Lower leg skin (tissue), 4 donors: ENCODE measurements around the gene ACTA2. TPM values are rescaled to one million over a fixed set of nuclear protein-coding genes. Genes with fewer than 3 reads are reported as not detected.

ENCODE experiments used
- DNase-seq, 2 donors: peaks; one replicate each; pipeline ENCODE4 v3.0.0-alpha.2; 2019; ENCODE audit warnings: low spot score in 2 of 2
- H3K4me3 ChIP-seq: fragments of 200-600 bp; sonication (generic); 2 replicates; pipeline ENCODE4 v1.5.1; 2017; ENCODE audit warnings: mild to moderate bottlenecking, low read depth; ENCODE audit not compliant: poor library complexity, severe bottlenecking
- CTCF ChIP-seq, 3 donors: fragments of 450-650 bp; IDR thresholded peaks; one replicate each; pipeline ENCODE4 v1.5.1; 2016; ENCODE audit warnings: antibody characterized with exemption in 3 of 3, mild to moderate bottlenecking in 3 of 3, moderate library complexity in 2 of 3
- POLR2A ChIP-seq, 2 donors: fragments of 450-650 bp; IDR thresholded peaks; one replicate each; pipeline ENCODE4 v1.6.1; 2016 to 2017; ENCODE audit warnings: antibody characterized with exemption in 2 of 2, mild to moderate bottlenecking in 1 of 2, moderate library complexity in 1 of 2
- WGBS, 2 donors: methylation state at CpG; one replicate each; pipeline ENCODE4 v1.1.5; 2018; 5-methylcytosine and 5-hydroxymethylcytosine counted together
- intact Hi-C: fragments of 100-400 bp; cut with DNase I; formaldehyde crosslinking; loops from one replicate; pipeline ENCODE4 v1.15.0; 2023; ENCODE audit warnings: low total_unique reads
- total RNA-seq, 4 donors: library from RNA; depleted of rRNA; stranded (reverse); fragments of >200 nt; gene quantifications; one replicate each; pipeline ENCODE4 v1.1.0, GENCODE V29; 2016

Gene ACTA2
- total RNA-seq, 4 donors from 2014 or later, result 66.4 to 344 (median 129) TPM

DNA sequence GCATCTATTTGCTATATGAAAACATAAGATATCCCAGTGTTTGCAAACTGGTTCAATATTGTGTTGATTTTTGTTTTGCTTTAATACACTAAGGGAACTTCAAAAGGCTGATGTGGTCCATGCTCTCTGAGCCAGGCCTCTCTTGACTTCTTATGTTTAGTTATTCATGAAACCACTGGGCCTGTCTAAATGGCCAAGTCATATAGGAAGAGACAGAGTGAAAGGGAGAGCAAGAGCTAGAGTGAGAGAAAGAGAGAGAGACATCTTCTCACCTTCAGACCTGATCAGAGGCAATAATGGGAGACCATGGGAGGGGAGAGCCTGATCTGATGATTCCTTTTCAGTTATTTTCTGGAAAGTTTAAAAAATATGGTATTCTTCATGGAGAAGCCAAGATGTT, 32.0 kb upstream of the ACTA2 start:
- intact Hi-C loops, result no loop called here
- DNase-seq, result no peak
- H3K4me3 ChIP-seq, result no peak overlapping the region
- no peak for TF ChIP-seq CTCF (IDR thresholded peaks at IDR 0.05)
- TF ChIP-seq POLR2A (IDR thresholded peaks at IDR 0.05), result no peak

DNA sequence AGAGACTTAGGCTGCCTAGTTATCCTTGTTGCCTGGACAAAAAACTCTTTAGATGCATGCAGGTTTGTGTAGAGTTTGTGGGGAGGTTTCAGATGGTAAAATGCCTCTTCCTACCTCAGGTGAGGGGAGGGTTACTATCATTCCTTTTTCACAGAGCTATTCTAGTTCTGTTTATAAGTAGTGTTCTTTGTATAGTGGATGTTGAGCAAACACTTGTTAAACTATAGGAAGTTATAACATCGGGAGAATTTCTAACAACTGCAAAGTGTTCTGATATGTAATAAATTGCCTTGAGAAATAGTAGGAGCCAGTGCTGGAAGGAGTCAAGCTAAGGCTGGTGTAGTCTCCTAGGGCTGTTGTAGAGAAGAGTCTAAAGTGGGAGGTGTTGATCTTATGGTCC, 31.4 kb upstream of the ACTA2 start:
- DNase-seq, result no peak
- intact Hi-C loops, result no loop called here
- 71 to 83% methylated on average over 1 of the region's 1 CpG for WGBS, 2 donors
- no peak overlapping the region for H3K4me3 ChIP-seq
- TF ChIP-seq POLR2A (IDR thresholded peaks at IDR 0.05), result no peak
- TF ChIP-seq CTCF (IDR thresholded peaks at IDR 0.05), result no peak

DNA sequence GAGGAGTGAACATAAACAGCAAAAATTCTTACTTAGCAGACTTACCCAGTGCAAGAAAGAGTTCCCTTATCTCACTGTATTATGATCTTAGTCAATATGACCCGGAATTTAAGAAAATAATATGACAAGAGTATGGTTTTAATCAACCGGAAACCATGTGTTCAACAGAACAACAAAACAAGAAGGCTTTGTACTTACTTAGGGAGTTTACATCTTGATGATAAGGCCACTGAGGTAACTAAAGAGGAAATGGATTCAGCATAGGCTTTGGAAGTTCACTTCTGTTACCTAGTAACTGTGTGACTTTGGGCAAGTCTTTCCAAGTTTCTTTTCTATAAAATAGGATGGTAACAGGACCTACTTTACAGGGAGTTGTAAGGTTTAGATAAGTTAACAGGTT, 30.6 kb upstream of the ACTA2 start:
- 68 to 70% methylated on average over 2 of the region's 2 CpGs for WGBS, 2 donors
- no peak for DNase-seq
- TF ChIP-seq POLR2A (IDR thresholded peaks at IDR 0.05) (no peak), CTCF (IDR thresholded peaks at IDR 0.05) (no peak)

GRCh38 chr10:88982366-88982765, 29.8 kb upstream of the ACTA2 start:
- intact Hi-C loops, result no loop called here
- TF ChIP-seq POLR2A (IDR thresholded peaks at IDR 0.05) (no peak), CTCF (IDR thresholded peaks at IDR 0.05) (no peak)
- H3K4me3 ChIP-seq, result no peak overlapping the region
- DNase-seq, result no peak
- 80 to 83% methylated on average over 2 of the region's 2 CpGs for WGBS, 2 donors

More for the DNA sequence above, 30.6 kb upstream of the ACTA2 start:
- intact Hi-C loops, result no loop called here
- H3K4me3 ChIP-seq, result no peak overlapping the region

DNA sequence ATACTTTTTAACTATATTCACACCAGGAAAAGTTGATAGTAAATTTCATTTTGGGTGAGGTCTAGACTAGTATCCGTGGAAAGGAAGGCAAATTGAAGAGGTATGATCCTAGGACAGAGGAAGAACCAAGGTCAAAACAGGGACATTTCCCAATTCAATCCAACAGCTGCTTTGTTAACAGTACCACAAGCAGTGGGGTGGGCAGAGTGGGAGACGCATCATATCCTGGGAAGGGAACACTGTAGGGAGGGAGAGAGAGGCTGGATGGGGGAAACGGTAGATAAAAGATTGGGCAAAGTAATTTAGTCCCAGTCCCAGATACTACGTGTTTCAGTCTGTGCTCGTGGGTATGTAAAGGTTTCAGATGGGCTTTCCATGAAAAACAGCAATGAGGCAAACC, 28.9 kb upstream of the ACTA2 start:
- no peak overlapping the region for H3K4me3 ChIP-seq
- DNase-seq, result no peak
- TF ChIP-seq POLR2A (IDR thresholded peaks at IDR 0.05) (no peak), CTCF (IDR thresholded peaks at IDR 0.05) (no peak)
- WGBS, 2 donors, result 84 to 86% methylated on average over 5 of the region's 5 CpGs
- intact Hi-C loops, result no loop called here

GRCh38 chr10:88980800-88981199, 28.2 kb upstream of the ACTA2 start:
- no peak for DNase-seq
- intact Hi-C loops, result no loop called here
- H3K4me3 ChIP-seq, result no peak overlapping the region
- TF ChIP-seq CTCF (IDR thresholded peaks at IDR 0.05) (no peak), POLR2A (IDR thresholded peaks at IDR 0.05) (no peak)
- 90 to 91% methylated on average over 3 of the region's 4 CpGs for WGBS, 2 donors
